Mesendoderm (in vitro differentiated cells): Measurements from ENCODE around the gene ABI3.
A peak's percentile ranks its signal among the peaks of the same experiment; 100 is the strongest.

Experiments
- DNase-seq: peaks from one replicate; pipeline ENCODE4 v3.0.0; 2013
- H2AK5ac ChIP-seq: 2 replicates; pipeline ENCODE4 v1.6.1; 2013; ENCODE audit warnings: low read length, inconsistent platforms
- H2BK120ac ChIP-seq: 2 replicates; pipeline ENCODE4 v1.6.1; 2013; ENCODE audit warnings: low read depth, mild to moderate bottlenecking, low read length, moderate library complexity, mixed read lengths
- H2BK15ac ChIP-seq: replicated peaks from 2 replicates; pipeline ENCODE4 v1.6.1; 2013; ENCODE audit warnings: low read depth, mild to moderate bottlenecking, moderate library complexity
- H2BK5ac ChIP-seq: 2 replicates; pipeline ENCODE4 v1.6.1; 2013; ENCODE audit warnings: low read length, inconsistent platforms
- H3K18ac ChIP-seq: 2 replicates; pipeline ENCODE4 v1.6.1; 2013; ENCODE audit warnings: mild to moderate bottlenecking, low read length, mixed read lengths
- H3K23ac ChIP-seq: one replicate; pipeline ENCODE4 v1.6.1; 2013; ENCODE audit warnings: low read length
- H3K27ac ChIP-seq: 2 replicates; pipeline ENCODE4 v1.5.1; 2013; ENCODE audit warnings: low read depth, mild to moderate bottlenecking, inconsistent platforms, low read length, moderate library complexity
- H3K27me3 ChIP-seq: 2 replicates; pipeline ENCODE4 v1.6.1; 2013; ENCODE audit warnings: low read length, control low read depth, mild to moderate bottlenecking, inconsistent platforms; ENCODE audit not compliant: insufficient read depth, poor library complexity
- H3K36me3 ChIP-seq: 2 replicates; pipeline ENCODE4 v1.6.1; 2013; ENCODE audit warnings: low read length, inconsistent platforms; ENCODE audit not compliant: control insufficient read depth, insufficient read depth
- H3K4ac ChIP-seq: one replicate; pipeline ENCODE4 v1.6.1; 2013; ENCODE audit warnings: low read depth, mild to moderate bottlenecking, low read length, moderate library complexity
- H3K4me1 ChIP-seq: 2 replicates; pipeline ENCODE4 v1.6.1; 2013; ENCODE audit warnings: low read depth, low read length, inconsistent platforms; ENCODE audit not compliant: control insufficient read depth
- H3K4me2 ChIP-seq: 2 replicates; pipeline ENCODE4 v1.6.1; 2013; ENCODE audit warnings: low read length
- H3K4me3 ChIP-seq: 2 replicates; pipeline ENCODE4 v1.5.1; 2013; ENCODE audit warnings: mild to moderate bottlenecking, low read length
- H3K56ac ChIP-seq: one replicate; pipeline ENCODE4 v1.6.1; 2013; ENCODE audit warnings: low read length
- H3K79me1 ChIP-seq: 2 replicates; pipeline ENCODE4 v1.6.1; 2013; ENCODE audit warnings: low read length, inconsistent platforms
- H3K79me2 ChIP-seq: 2 replicates; pipeline ENCODE4 v1.6.1; 2013; ENCODE audit warnings: mild to moderate bottlenecking, low read length; ENCODE audit not compliant: control insufficient read depth, insufficient read depth
- H3K9ac ChIP-seq: 2 replicates; pipeline ENCODE4 v1.6.1; 2013; ENCODE audit warnings: low read length, inconsistent platforms
- H4K5ac ChIP-seq: one replicate; pipeline ENCODE4 v1.6.1; 2013; ENCODE audit warnings: low read length
- H4K8ac ChIP-seq: one replicate; pipeline ENCODE4 v1.6.1; 2013; ENCODE audit warnings: low read depth, mild to moderate bottlenecking, control low read depth, low read length, moderate library complexity
- WGBS: extraction: QIAGEN DNeasy Blood & Tissue Kit; methylation state at CpG from one replicate; pipeline ENCODE4 v1.1.7; 2013; ENCODE audit warnings: low lambda C conversion rate, missing lambda C conversion rate; ENCODE audit not compliant: insufficient coverage; ENCODE audit errors: extremely low coverage; 5-methylcytosine and 5-hydroxymethylcytosine counted together

ABI3 gene

GRCh38 chr17:49229805-49230600 is 19.5 kb downstream of the ABI3 start:
- peaks cover 6% of the 10 kb centered on the region for H3K27me3 ChIP-seq
- H3K4me1 ChIP-seq, result peaks cover 1% of the 10 kb centered on the region
- peak overlapping the region; percentile 81 for H3K4me3 ChIP-seq
- no peak overlapping the region for H2BK15ac ChIP-seq
- H3K23ac ChIP-seq, result no peak overlapping the region
- H4K8ac ChIP-seq, result no peak overlapping the region
- no peak overlapping the region for H2AK5ac ChIP-seq
- H3K27ac ChIP-seq, result no peak overlapping the region
- peak overlapping the region; percentile 84 for H3K4me2 ChIP-seq
- H3K4ac ChIP-seq, result no peak overlapping the region
- H3K79me2 ChIP-seq, result no peaks in the 10 kb centered on the region
- DNase-seq, result no peak
- H2BK5ac ChIP-seq, result no peak overlapping the region
- no peak overlapping the region for H2BK120ac ChIP-seq
- H4K5ac ChIP-seq, result no peak overlapping the region
- H3K79me1 ChIP-seq, result no peaks in the 10 kb centered on the region
- peak overlapping the region; percentile 72 for H3K9ac ChIP-seq
- no CpG with 5 or more reads among the region's 36 CpGs for WGBS
- H3K18ac ChIP-seq, result no peak overlapping the region
- H3K56ac ChIP-seq, result peak overlapping the region; percentile 87
- H3K36me3 ChIP-seq, result no peaks in the 10 kb centered on the region

GRCh38 chr17:49230636-49231562 is 20.4 kb downstream of the ABI3 start, which contains the start of gene PHOSPHO1:
Gene PHOSPHO1 (minus strand): TSS chr17:49230787. CDS start chr17:49226691, 4,096 bp downstream.
- H3K79me1 ChIP-seq, result no peaks in the 10 kb centered on the region
- H2BK120ac ChIP-seq, result no peak within 1 kb of the TSS
- DNase-seq, result peak; percentile 93
- H3K27me3 ChIP-seq, result no peaks in the 10 kb centered on the region
- H3K9ac ChIP-seq, result peak within 1 kb of the TSS; percentile 72
- H3K4ac ChIP-seq, result no peak within 1 kb of the TSS
- no peaks in the 10 kb centered on the region for H3K36me3 ChIP-seq
- no peak within 1 kb of the TSS for H3K18ac ChIP-seq
- H2BK5ac ChIP-seq, result no peak within 1 kb of the TSS
- H3K4me1 ChIP-seq, result peaks cover 1% of the 10 kb centered on the region
- no peak within 1 kb of the TSS for H3K23ac ChIP-seq
- no peak within 1 kb of the TSS for H2AK5ac ChIP-seq
- H3K4me3 ChIP-seq, result peak within 1 kb of the TSS; percentile 89
- H4K8ac ChIP-seq, result no peak within 1 kb of the TSS
- no peak within 1 kb of the TSS for H2BK15ac ChIP-seq
- H3K79me2 ChIP-seq, result no peaks in the 10 kb centered on the region
- peak within 1 kb of the TSS; percentile 96 for H3K4me2 ChIP-seq
- peak within 1 kb of the TSS; percentile 90 for H3K56ac ChIP-seq
- no peak within 1 kb of the TSS for H3K27ac ChIP-seq
- no CpG with 5 or more reads among the region's 58 CpGs for WGBS
- no peak within 1 kb of the TSS for H4K5ac ChIP-seq

DNA sequence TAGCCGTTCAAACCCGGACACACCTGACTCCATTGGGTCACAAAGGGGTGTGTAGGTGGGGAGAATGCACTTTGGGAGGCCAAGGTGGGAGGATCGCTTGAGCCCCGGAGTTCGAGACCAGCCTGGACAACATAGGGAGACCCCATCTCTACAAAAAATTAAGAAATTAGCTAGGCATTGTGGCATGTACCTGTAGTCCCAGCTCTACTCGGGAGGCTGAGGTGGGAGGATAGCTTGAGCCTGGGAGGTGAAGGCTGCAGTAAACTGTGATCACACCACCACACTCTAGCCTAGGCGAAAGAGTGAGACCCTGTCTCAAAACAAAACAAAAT is 21.0 kb downstream of the ABI3 start:
- no peak for DNase-seq
- Histone ChIP-seq H3K79me2 (no peaks in the 10 kb centered on the region), H3K27ac (no peak overlapping the region), H3K9ac (no peak overlapping the region), H3K23ac (no peak overlapping the region), H3K4me3 (no peak overlapping the region), H3K56ac (no peak overlapping the region), H4K5ac (no peak overlapping the region), H3K27me3 (no peaks in the 10 kb centered on the region), H2BK15ac (no peak overlapping the region), H3K4me2 (no peak overlapping the region), H3K4me1 (peaks cover 1% of the 10 kb centered on the region), H3K79me1 (no peaks in the 10 kb centered on the region), H2AK5ac (no peak overlapping the region), H4K8ac (no peak overlapping the region), H2BK5ac (no peak overlapping the region), H3K18ac (no peak overlapping the region), H3K4ac (no peak overlapping the region), H2BK120ac (no peak overlapping the region), H3K36me3 (no peaks in the 10 kb centered on the region)
- WGBS, result no CpG with 5 or more reads among the region's 7 CpGs

DNA sequence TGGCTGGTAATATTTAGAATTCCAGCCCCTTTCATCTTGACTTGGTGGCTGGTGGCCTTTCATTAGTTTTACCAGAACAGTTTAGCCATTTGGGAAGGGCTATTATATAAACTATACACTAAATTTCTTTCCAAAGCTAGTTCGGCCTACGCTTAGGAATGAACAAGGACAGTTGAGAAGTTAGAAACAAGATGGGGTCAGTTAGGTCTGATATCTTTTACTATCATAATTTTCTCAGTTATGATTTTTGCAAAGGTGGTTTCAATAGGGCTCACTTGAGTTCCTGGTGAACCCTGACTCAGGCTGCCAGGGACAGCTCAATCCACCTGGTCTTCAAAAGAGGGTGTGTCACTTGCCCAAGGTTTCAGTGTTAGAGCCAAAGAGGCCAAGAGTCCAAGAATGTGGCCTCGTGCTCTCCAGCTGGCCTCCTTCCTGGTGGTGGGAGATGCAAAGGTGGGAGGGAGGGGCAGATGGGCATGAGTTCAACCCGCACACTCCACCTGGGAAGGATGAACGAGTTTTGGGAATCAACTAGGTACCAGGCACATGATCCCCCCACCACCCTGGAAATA is 24.1 kb downstream of the ABI3 start:
- H3K27ac ChIP-seq, result no peak overlapping the region
- H4K5ac ChIP-seq, result no peak overlapping the region
- no peaks in the 10 kb centered on the region for H3K36me3 ChIP-seq
- H2BK120ac ChIP-seq, result no peak overlapping the region
- no peaks in the 10 kb centered on the region for H3K79me1 ChIP-seq
- WGBS, result no CpG with 5 or more reads among the region's 5 CpGs
- H3K27me3 ChIP-seq, result no peaks in the 10 kb centered on the region
- no peak overlapping the region for H2BK5ac ChIP-seq
- no peak overlapping the region for H3K4me3 ChIP-seq
- H3K56ac ChIP-seq, result no peak overlapping the region
- H3K4ac ChIP-seq, result no peak overlapping the region
- H4K8ac ChIP-seq, result no peak overlapping the region
- H3K9ac ChIP-seq, result no peak overlapping the region
- no peak overlapping the region for H2BK15ac ChIP-seq
- no peak for DNase-seq
- no peaks in the 10 kb centered on the region for H3K79me2 ChIP-seq
- no peak overlapping the region for H3K23ac ChIP-seq
- no peak overlapping the region for H2AK5ac ChIP-seq
- no peaks in the 10 kb centered on the region for H3K4me1 ChIP-seq
- H3K4me2 ChIP-seq, result no peak overlapping the region
- no peak overlapping the region for H3K18ac ChIP-seq

DNA sequence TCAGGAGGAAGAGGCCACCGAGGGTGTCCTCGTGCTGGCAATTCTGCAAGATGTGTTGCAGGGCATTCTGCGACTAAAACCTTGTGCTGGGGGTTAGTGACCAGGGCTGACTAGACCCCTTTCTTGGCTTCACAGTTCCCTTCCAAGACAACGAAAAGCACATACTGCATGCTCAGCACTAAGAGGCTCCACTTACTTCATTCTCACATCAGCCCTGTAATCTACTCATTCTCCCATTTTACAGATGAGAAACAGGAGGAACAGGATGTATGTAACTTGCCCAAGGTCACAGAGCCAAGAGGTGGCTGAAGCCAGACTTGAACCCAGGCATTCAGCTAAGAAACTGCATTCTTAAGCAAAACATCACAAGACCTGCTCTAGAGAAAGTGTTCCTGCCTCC is 25.4 kb downstream of the ABI3 start:
- no peak overlapping the region for H3K4ac ChIP-seq

More for the DNA sequence above, 25.4 kb downstream of the ABI3 start:
- Histone ChIP-seq H2BK120ac (no peak overlapping the region), H4K8ac (no peak overlapping the region), H4K5ac (no peak overlapping the region), H3K79me1 (no peaks in the 10 kb centered on the region), H3K4me1 (no peaks in the 10 kb centered on the region), H2AK5ac (no peak overlapping the region), H3K56ac (no peak overlapping the region), H3K23ac (no peak overlapping the region), H3K79me2 (no peaks in the 10 kb centered on the region), H3K4me2 (no peak overlapping the region), H3K4me3 (no peak overlapping the region), H3K9ac (no peak overlapping the region), H3K36me3 (no peaks in the 10 kb centered on the region), H3K27ac (no peak overlapping the region), H2BK15ac (no peak overlapping the region), H2BK5ac (no peak overlapping the region), H3K18ac (no peak overlapping the region), H3K27me3 (no peaks in the 10 kb centered on the region)
- no CpG with 5 or more reads among the region's 4 CpGs for WGBS
- no peak for DNase-seq
